Measurements from ENCODE around the gene HMX2. TPM values are rescaled to one million over a fixed set of nuclear protein-coding genes. Genes with fewer than 3 reads are reported as not detected.

Gene HMX2
- total RNA-seq, 1 experiment from 2014 or later: not detected

- TF ChIP-seq CTCF (conservative IDR thresholded peaks at IDR 0.05; ENCODE audit: low read depth, low read length): no peak
- no peak for TF ChIP-seq EZH2phosphoT487 (IDR thresholded peaks at IDR 0.05; ENCODE audit: borderline replicate concordance, low read length)
- peaks cover 72% of the 10 kb centered on the region for H4K20me1 ChIP-seq (ENCODE audit: low read length)
- H3K36me3 ChIP-seq (ENCODE audit: low read depth, low read length): peaks cover 80% of the 10 kb centered on the region
- no peaks in the 10 kb centered on the region for H3K9me3 ChIP-seq (ENCODE audit: low read length)
- no peak overlapping the region for H3K9ac ChIP-seq (ENCODE audit: low read length)
- intact Hi-C loops (cut with micrococcal nuclease): loop anchor here (5.0 kb wide), 1 partner anchor 114 kb away; no protein-coding TSS in a partner anchor
- no peaks in the 10 kb centered on the region for H3K9me2 ChIP-seq (replicated peaks; ENCODE audit: low read length)
- no peaks in the 10 kb centered on the region for H3F3A ChIP-seq (ENCODE audit: low read length, unreplicated experiment)
- H3K4me3 ChIP-seq (ENCODE audit: low read length): peak overlapping the region; percentile 100
- H3K4me1 ChIP-seq (ENCODE audit: insufficient read depth, low read length): peaks cover 37% of the 10 kb centered on the region
- H3K4me2 ChIP-seq (ENCODE audit: low read length): peak overlapping the region; percentile 76
- no peak for ATAC-seq
- no peaks in the 10 kb centered on the region for H3K27me3 ChIP-seq (ENCODE audit: low read length)
- CTCF ChIA-PET: no interaction called here
- BruUV-seq (replicated peaks): no TSS peak
- DNase-seq: no peak
- peaks cover 94% of the 10 kb centered on the region for H3K79me2 ChIP-seq (ENCODE audit: low read length)
- no peak overlapping the region for H2AFZ ChIP-seq (ENCODE audit: low read length)
- POLR2A ChIA-PET (ENCODE audit: unreplicated experiment): no interaction called here
- H3K27ac ChIP-seq (ENCODE audit: low read length): no peak overlapping the region
These were observed 10.7 kb downstream of the HMX2 start for GRCh38 chr10:123158682-123159081.

GRCh38 chr10:123160311-123160980 is 12.5 kb downstream of the HMX2 start:
- ChIA-PET POLR2A (ENCODE audit: unreplicated experiment) (no interaction called here), CTCF (no interaction called here)

More at GRCh38 chr10:123160311-123160980, 12.5 kb downstream of the HMX2 start:
- DNase-seq (no peak), ATAC-seq (no peak)
- no peak overlapping the region for H3K27ac ChIP-seq (ENCODE audit: low read length)
- no peaks in the 10 kb centered on the region for H3F3A ChIP-seq (ENCODE audit: low read length, unreplicated experiment)
- H3K27me3 ChIP-seq (ENCODE audit: low read length): no peaks in the 10 kb centered on the region
- peaks cover 91% of the 10 kb centered on the region for H3K36me3 ChIP-seq (ENCODE audit: low read depth, low read length)
- no peak overlapping the region for H3K9ac ChIP-seq (ENCODE audit: low read length)
- peaks cover 35% of the 10 kb centered on the region for H3K4me1 ChIP-seq (ENCODE audit: insufficient read depth, low read length)
- no peak for TF ChIP-seq CTCF (conservative IDR thresholded peaks at IDR 0.05; ENCODE audit: low read depth, low read length)
- TF ChIP-seq EZH2 (IDR thresholded peaks at IDR 0.05; ENCODE audit: low read length, unreplicated experiment): no peak
- no peak for TF ChIP-seq EZH2phosphoT487 (IDR thresholded peaks at IDR 0.05; ENCODE audit: borderline replicate concordance, low read length)
- no peak overlapping the region for H3K4me3 ChIP-seq (ENCODE audit: low read length)
- no peaks in the 10 kb centered on the region for H3K9me3 ChIP-seq (ENCODE audit: low read length)
- H3K4me2 ChIP-seq (ENCODE audit: low read length): no peak overlapping the region
- H2AFZ ChIP-seq (ENCODE audit: low read length): no peak overlapping the region
- BruUV-seq (replicated peaks): no TSS peak
- H3K9me2 ChIP-seq (replicated peaks; ENCODE audit: low read length): no peaks in the 10 kb centered on the region
- peaks cover 97% of the 10 kb centered on the region for H3K79me2 ChIP-seq (ENCODE audit: low read length)
- peaks cover 76% of the 10 kb centered on the region for H4K20me1 ChIP-seq (ENCODE audit: low read length)
- intact Hi-C loops (cut with micrococcal nuclease): no loop called here
